ENCODE data around the gene PTPRZ1. TPM values are rescaled to one million over a fixed set of nuclear protein-coding genes. Genes with fewer than 3 reads are reported as not detected.

PTPRZ1 gene
- total and polyA plus RNA-seq, 10 of the 15 experiments (the other 5 are each of a cell fraction or from before 2014, with no cell fraction given): 0.05 to 0.21 (median 0.11) TPM; not detected in 7

- TF ChIP-seq, protein P1, sequence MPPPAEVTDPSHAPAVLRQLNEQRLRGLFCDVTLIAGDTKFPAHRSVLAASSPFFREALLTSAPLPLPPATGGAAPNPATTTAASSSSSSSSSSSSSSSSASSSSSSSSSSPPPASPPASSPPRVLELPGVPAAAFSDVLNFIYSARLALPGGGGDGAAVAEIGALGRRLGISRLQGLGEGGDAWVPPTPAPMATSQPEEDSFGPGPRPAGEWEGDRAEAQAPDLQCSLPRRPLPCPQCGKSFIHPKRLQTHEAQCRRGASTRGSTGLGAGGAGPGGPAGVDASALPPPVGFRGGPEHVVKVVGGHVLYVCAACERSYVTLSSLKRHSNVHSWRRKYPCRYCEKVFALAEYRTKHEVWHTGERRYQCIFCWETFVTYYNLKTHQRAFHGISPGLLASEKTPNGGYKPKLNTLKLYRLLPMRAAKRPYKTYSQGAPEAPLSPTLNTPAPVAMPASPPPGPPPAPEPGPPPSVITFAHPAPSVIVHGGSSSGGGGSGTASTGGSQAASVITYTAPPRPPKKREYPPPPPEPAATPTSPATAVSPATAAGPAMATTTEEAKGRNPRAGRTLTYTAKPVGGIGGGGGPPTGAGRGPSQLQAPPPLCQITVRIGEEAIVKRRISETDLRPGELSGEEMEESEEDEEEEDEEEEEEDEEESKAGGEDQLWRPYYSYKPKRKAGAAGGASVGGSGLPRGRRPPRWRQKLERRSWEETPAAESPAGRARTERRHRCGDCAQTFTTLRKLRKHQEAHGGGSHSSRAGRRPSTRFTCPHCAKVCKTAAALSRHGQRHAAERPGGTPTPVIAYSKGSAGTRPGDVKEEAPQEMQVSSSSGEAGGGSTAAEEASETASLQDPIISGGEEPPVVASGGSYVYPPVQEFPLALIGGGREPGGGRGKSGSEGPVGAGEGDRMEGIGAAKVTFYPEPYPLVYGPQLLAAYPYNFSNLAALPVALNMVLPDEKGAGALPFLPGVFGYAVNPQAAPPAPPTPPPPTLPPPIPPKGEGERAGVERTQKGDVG (CRISPR knock-in tag; IDR thresholded peaks at IDR 0.05): no peak
- TF ChIP-seq PML (IDR thresholded peaks at IDR 0.05; ENCODE audit: low read length) (no peak), ZBTB40 (IDR thresholded peaks at IDR 0.05; ENCODE audit: borderline replicate concordance) (no peak)
- TF ChIP-seq, protein P2, sequence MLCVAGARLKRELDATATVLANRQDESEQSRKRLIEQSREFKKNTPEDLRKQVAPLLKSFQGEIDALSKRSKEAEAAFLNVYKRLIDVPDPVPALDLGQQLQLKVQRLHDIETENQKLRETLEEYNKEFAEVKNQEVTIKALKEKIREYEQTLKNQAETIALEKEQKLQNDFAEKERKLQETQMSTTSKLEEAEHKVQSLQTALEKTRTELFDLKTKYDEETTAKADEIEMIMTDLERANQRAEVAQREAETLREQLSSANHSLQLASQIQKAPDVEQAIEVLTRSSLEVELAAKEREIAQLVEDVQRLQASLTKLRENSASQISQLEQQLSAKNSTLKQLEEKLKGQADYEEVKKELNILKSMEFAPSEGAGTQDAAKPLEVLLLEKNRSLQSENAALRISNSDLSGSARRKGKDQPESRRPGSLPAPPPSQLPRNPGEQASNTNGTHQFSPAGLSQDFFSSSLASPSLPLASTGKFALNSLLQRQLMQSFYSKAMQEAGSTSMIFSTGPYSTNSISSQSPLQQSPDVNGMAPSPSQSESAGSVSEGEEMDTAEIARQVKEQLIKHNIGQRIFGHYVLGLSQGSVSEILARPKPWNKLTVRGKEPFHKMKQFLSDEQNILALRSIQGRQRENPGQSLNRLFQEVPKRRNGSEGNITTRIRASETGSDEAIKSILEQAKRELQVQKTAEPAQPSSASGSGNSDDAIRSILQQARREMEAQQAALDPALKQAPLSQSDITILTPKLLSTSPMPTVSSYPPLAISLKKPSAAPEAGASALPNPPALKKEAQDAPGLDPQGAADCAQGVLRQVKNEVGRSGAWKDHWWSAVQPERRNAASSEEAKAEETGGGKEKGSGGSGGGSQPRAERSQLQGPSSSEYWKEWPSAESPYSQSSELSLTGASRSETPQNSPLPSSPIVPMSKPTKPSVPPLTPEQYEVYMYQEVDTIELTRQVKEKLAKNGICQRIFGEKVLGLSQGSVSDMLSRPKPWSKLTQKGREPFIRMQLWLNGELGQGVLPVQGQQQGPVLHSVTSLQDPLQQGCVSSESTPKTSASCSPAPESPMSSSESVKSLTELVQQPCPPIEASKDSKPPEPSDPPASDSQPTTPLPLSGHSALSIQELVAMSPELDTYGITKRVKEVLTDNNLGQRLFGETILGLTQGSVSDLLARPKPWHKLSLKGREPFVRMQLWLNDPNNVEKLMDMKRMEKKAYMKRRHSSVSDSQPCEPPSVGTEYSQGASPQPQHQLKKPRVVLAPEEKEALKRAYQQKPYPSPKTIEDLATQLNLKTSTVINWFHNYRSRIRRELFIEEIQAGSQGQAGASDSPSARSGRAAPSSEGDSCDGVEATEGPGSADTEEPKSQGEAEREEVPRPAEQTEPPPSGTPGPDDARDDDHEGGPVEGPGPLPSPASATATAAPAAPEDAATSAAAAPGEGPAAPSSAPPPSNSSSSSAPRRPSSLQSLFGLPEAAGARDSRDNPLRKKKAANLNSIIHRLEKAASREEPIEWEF (IDR thresholded peaks at IDR 0.05; ENCODE audit: insufficient replicate concordance, low read depth, low read length): no peak
These were observed 80.6 kb downstream of the PTPRZ1 start (continued) for GRCh38 chr7:121953601-121954000.

Measured in GM12878 (cell line).